H1 (cell line): ENCODE measurements around the gene RAB10. TPM values are rescaled to one million over a fixed set of nuclear protein-coding genes. Genes with fewer than 3 reads are reported as not detected.
"Not testable (repeated sequence)": the region's sequence is repeated elsewhere in the genome, so short reads cannot be mapped to it uniquely, and the experiment has no call there.

Experiments
- CTCF ChIA-PET: fragments of 300-600 bp; sonication (Branson Sonifier 250); formaldehyde crosslinking; loops from one replicate; lab custom pipeline; 2021; ENCODE audit not compliant: partially characterized antibody; lab: Charles Lee
- POLR2A ChIA-PET: fragments of 300-600 bp; sonication (Branson Sonifier 250); formaldehyde crosslinking; loops from one replicate; lab custom pipeline; 2021; ENCODE audit warnings: inconsistent platforms; ENCODE audit not compliant: partially characterized antibody; lab: Charles Lee
- DNase-seq, 2 experiments: peaks; one replicate each; pipeline versions ENCODE4 v3.0.0 to v3.0.0-alpha.2; 2010 to 2022; ENCODE audit warnings: low spot score in 2 of 2, low read depth in 1 of 2, mixed read lengths in 1 of 2
- FAIRE-seq: peaks from 2 replicates; lab custom pipeline; 2011; peaks lifted over from hg19 to GRCh38; lab: Jason Lieb, UNC
- H2AFZ ChIP-seq: 2 replicates; pipeline ENCODE4 v1.8.1; 2012; ENCODE audit warnings: low read length, inconsistent platforms
- H2AK5ac ChIP-seq: 2 replicates; pipeline ENCODE4 v1.6.1; 2013; ENCODE audit warnings: low read depth, low read length
- H2BK120ac ChIP-seq: replicated peaks from 2 replicates; pipeline ENCODE3; 2013; ENCODE audit warnings: low read depth, low read length, inconsistent platforms
- H2BK12ac ChIP-seq: 2 replicates; pipeline ENCODE4 v1.6.1; 2013; ENCODE audit warnings: low read depth, low read length
- H2BK15ac ChIP-seq: 2 replicates; pipeline ENCODE4 v1.6.1; 2013; ENCODE audit warnings: low read length
- H2BK20ac ChIP-seq: 2 replicates; pipeline ENCODE4 v1.6.1; 2013; ENCODE audit warnings: low read length
- H2BK5ac ChIP-seq: 2 replicates; pipeline ENCODE4 v1.6.1; 2013; ENCODE audit warnings: low read depth, low read length
- H3K14ac ChIP-seq: 2 replicates; pipeline ENCODE4 v1.6.1; 2013; ENCODE audit warnings: inconsistent platforms; ENCODE audit not compliant: insufficient read length
- H3K18ac ChIP-seq: 2 replicates; pipeline ENCODE4 v1.6.1; 2013; ENCODE audit warnings: low read length; ENCODE audit errors: extremely low read depth
- H3K23ac ChIP-seq: 2 replicates; pipeline ENCODE4 v1.6.1; 2013; ENCODE audit warnings: inconsistent platforms; ENCODE audit not compliant: insufficient read length
- H3K23me2 ChIP-seq: 2 replicates; pipeline ENCODE4 v1.6.1; 2013; ENCODE audit warnings: low read depth, low read length
- H3K27ac ChIP-seq: 2 replicates; pipeline ENCODE4 v1.6.1; 2011; ENCODE audit warnings: low read depth, low read length, inconsistent platforms
- H3K27me3 ChIP-seq, 4 experiments: replicated peaks in 1 of 4; 1 replicate in 1 of 4; 2 replicates in 3 of 4; pipeline versions ENCODE4 v1.6.1 to v1.8.1; 2011 to 2013; ENCODE audit warnings: low read length in 3 of 4, mild to moderate bottlenecking in 3 of 4, inconsistent platforms in 2 of 4, mixed read lengths in 2 of 4, moderate library complexity in 1 of 4; ENCODE audit not compliant: control insufficient read depth in 3 of 4, insufficient read depth in 3 of 4; ENCODE audit errors: extremely low read depth in 1 of 4
- H3K36me3 ChIP-seq, 4 experiments: 2 replicates each; pipeline versions ENCODE4 v1.6.1 to v1.8.1; 2011 to 2013; ENCODE audit warnings: mild to moderate bottlenecking in 4 of 4, low read length in 3 of 4, moderate library complexity in 2 of 4, control low read depth in 1 of 4, inconsistent platforms in 1 of 4; ENCODE audit not compliant: insufficient read depth in 4 of 4, control insufficient read depth in 2 of 4
- H3K4ac ChIP-seq: replicated peaks from 2 replicates; pipeline ENCODE3; 2013; ENCODE audit warnings: low read length, low read depth, mixed read lengths, inconsistent platforms; ENCODE audit not compliant: insufficient read length
- H3K4me1 ChIP-seq, 4 experiments: replicated peaks in 1 of 4; 1 replicate in 1 of 4; 2 replicates in 3 of 4; pipeline versions ENCODE4 v1.6.1 to v1.8.1; 2011 to 2013; ENCODE audit warnings: low read length in 3 of 4, inconsistent platforms in 2 of 4, mixed read lengths in 1 of 4; ENCODE audit not compliant: insufficient read depth in 4 of 4, control insufficient read depth in 3 of 4
- H3K4me2 ChIP-seq, 2 experiments: 2 replicates each; pipeline versions ENCODE4 v1.6.1 to v1.8.1; 2011 to 2013; ENCODE audit warnings: low read depth in 2 of 2, low read length in 2 of 2, control low read depth in 1 of 2, inconsistent platforms in 1 of 2, mild to moderate bottlenecking in 1 of 2; ENCODE audit not compliant: insufficient read depth in 1 of 2
- H3K4me3 ChIP-seq, 4 experiments: fragments of 200-600, 300-600 bp in 1 of 4; sonication (generic), shearing (Covaris generic), sonication (Bioruptor Twin) in 1 of 4; 2 replicates each; pipeline versions ENCODE4 v1.5.1 to v1.8.1; 2011 to 2016; ENCODE audit warnings: low read length in 4 of 4, low read depth in 3 of 4, control low read depth in 2 of 4, inconsistent platforms in 2 of 4, mild to moderate bottlenecking in 2 of 4, mixed read lengths in 1 of 4, moderate library complexity in 1 of 4; ENCODE audit not compliant: insufficient read depth in 2 of 4; ENCODE audit errors: extremely low read depth in 1 of 4
- H3K56ac ChIP-seq: replicated peaks from 2 replicates; pipeline ENCODE3; 2013; ENCODE audit warnings: low read depth, mild to moderate bottlenecking, mixed read lengths, low read length, inconsistent platforms; ENCODE audit not compliant: insufficient read length
- H3K79me1 ChIP-seq: 2 replicates; pipeline ENCODE4 v1.6.1; 2013; ENCODE audit warnings: low read depth, low read length, control low read depth
- H3K79me2 ChIP-seq, 2 experiments: 2 replicates each; pipeline versions ENCODE4 v1.6.1 to v1.8.1; 2012 to 2013; ENCODE audit warnings: low read length in 2 of 2, mild to moderate bottlenecking in 2 of 2, inconsistent platforms in 1 of 2; ENCODE audit not compliant: insufficient read depth in 2 of 2, control insufficient read depth in 1 of 2
- H3K9ac ChIP-seq, 4 experiments: replicated peaks in 1 of 4; 1 replicate in 1 of 4; 2 replicates in 3 of 4; pipeline versions ENCODE4 v1.6.1 to v1.8.1; 2011 to 2013; ENCODE audit warnings: low read depth in 3 of 4, low read length in 3 of 4, control low read depth in 2 of 4, mild to moderate bottlenecking in 2 of 4, moderate library complexity in 2 of 4, inconsistent platforms in 1 of 4; ENCODE audit errors: extremely low read depth in 1 of 4
- H3K9me3 ChIP-seq, 2 experiments: 2 replicates each; pipeline versions ENCODE4 v1.6.1 to v1.8.1; 2012 to 2013; ENCODE audit warnings: mild to moderate bottlenecking in 2 of 2, moderate library complexity in 2 of 2, control low read depth in 1 of 2, inconsistent platforms in 1 of 2, low read depth in 1 of 2, low read length in 1 of 2, mixed read lengths in 1 of 2; ENCODE audit not compliant: insufficient read depth in 2 of 2
- H4K20me1 ChIP-seq, 2 experiments: replicated peaks in 1 of 2; 2 replicates each; pipeline versions ENCODE3 to v1.8.1; 2011 to 2013; ENCODE audit warnings: inconsistent platforms in 2 of 2, low read length in 2 of 2, mild to moderate bottlenecking in 1 of 2; ENCODE audit not compliant: insufficient read depth in 2 of 2, control insufficient read depth in 1 of 2
- H4K5ac ChIP-seq: 2 replicates; pipeline ENCODE4 v1.6.1; 2013; ENCODE audit warnings: low read length, low read depth, mixed read lengths, inconsistent platforms; ENCODE audit not compliant: insufficient read length
- H4K8ac ChIP-seq: 2 replicates; pipeline ENCODE4 v1.8.0; 2013; ENCODE audit warnings: mild to moderate bottlenecking, moderate library complexity, low read length, inconsistent platforms; ENCODE audit not compliant: insufficient read depth; ENCODE audit errors: extremely low read depth
- H4K91ac ChIP-seq: replicated peaks from 2 replicates; pipeline ENCODE3; 2013; ENCODE audit warnings: low read length, mixed read lengths, inconsistent platforms; ENCODE audit not compliant: insufficient read length
- CBX8 ChIP-seq: fragments of 300-800, 300-1000 bp; sonication (generic); IDR thresholded peaks from 2 replicates; pipeline ENCODE4 v1.7.1; 2016; ENCODE audit warnings: low read depth, low read length, borderline replicate concordance
- CTBP2 ChIP-seq: IDR thresholded peaks from 2 replicates; pipeline ENCODE4 v1.7.0; 2011; ENCODE audit warnings: borderline replicate concordance, mild to moderate bottlenecking, moderate library complexity, mixed read lengths, low read length; ENCODE audit not compliant: insufficient read depth, insufficient read length
- CTCF ChIP-seq, 3 experiments: IDR thresholded peaks; 1 replicate in 2 of 3; 2 replicates in 1 of 3; pipeline versions ENCODE4 v1.5.1 to v1.6.1; 2011; ENCODE audit warnings: low read length in 3 of 3, mild to moderate bottlenecking in 3 of 3, inconsistent platforms in 2 of 3, low read depth in 1 of 3, moderate library complexity in 1 of 3; ENCODE audit not compliant: insufficient read depth in 1 of 3; ENCODE audit errors: control extremely low read depth in 1 of 3
- GABPA ChIP-seq: IDR thresholded peaks from 2 replicates; pipeline ENCODE4 v1.6.1; 2011; ENCODE audit warnings: mild to moderate bottlenecking, low read length, moderate library complexity, borderline replicate concordance; ENCODE audit not compliant: insufficient read depth
- KDM4A ChIP-seq: IDR thresholded peaks from one replicate; pipeline ENCODE4 v1.7.1; 2012; ENCODE audit warnings: low read depth, mild to moderate bottlenecking, moderate library complexity, low read length, inconsistent platforms; ENCODE audit not compliant: severe bottlenecking
- KDM5A ChIP-seq: fragments of 200-600 bp; IDR thresholded peaks from 2 replicates; pipeline ENCODE4 v1.7.1; 2012; ENCODE audit warnings: mild to moderate bottlenecking, low read length, inconsistent platforms, mixed read lengths
- RNF2 ChIP-seq: fragments of 200-900, 300-1000 bp; sonication (generic); IDR thresholded peaks from 2 replicates; pipeline ENCODE4 v1.7.1; 2016; ENCODE audit warnings: borderline replicate concordance, low read depth, mild to moderate bottlenecking, antibody characterized with exemption, low read length; ENCODE audit not compliant: poor library complexity, severe bottlenecking; ENCODE audit errors: missing control alignments
- SUZ12 ChIP-seq: fragments of 200-600 bp; sonication (generic); IDR thresholded peaks from 2 replicates; pipeline ENCODE4 v1.6.1; 2012; ENCODE audit warnings: mild to moderate bottlenecking, inconsistent platforms, low read length, moderate library complexity, mixed read lengths
- WGBS, 2 experiments: shearing (Covaris generic) in 1 of 2; methylation state at CpG; one replicate each; pipeline versions ENCODE4 v1.1.6 to v1.1.7; 2013 to 2015; ENCODE audit warnings: low lambda C conversion rate in 2 of 2, mixed read lengths in 2 of 2, inconsistent platforms in 1 of 2, low coverage in 1 of 2, missing lambda C conversion rate in 1 of 2; ENCODE audit not compliant: insufficient replicate concordance in 2 of 2, insufficient coverage in 1 of 2, insufficient read length in 1 of 2; ENCODE audit errors: extremely low coverage in 1 of 2, missing lambda C conversion rate in 1 of 2; 5-methylcytosine and 5-hydroxymethylcytosine counted together
- polyA plus RNA-seq, 7 experiments: library from polyadenylated mRNA; depleted of rRNA in 3 of 7; stranded (reverse) in 5 of 7; unstranded in 2 of 7; fragments of >200 nt in 5 of 7; fragments of 200-250 nt in 2 of 7; gene quantifications; 1 replicate in 5 of 7; 2 replicates in 1 of 7; 4 replicates in 1 of 7; pipeline versions ENCODE4 v1.2.1 to v1.2.3, GENCODE V29; 2011 to 2013; ENCODE audit warnings: missing spikeins in 2 of 7, mixed read lengths in 2 of 7
- total RNA-seq: library from RNA; stranded (reverse); fragmentation: NEBNext Ultra II Directional; extraction: Animal tissue kit (Norgen Biotek cat#: 25700); gene quantifications from 2 replicates; pipeline ENCODE4 v1.2.1, GENCODE V29; 2021

RAB10 gene
- total and polyA plus RNA-seq, 2 of the 8 experiments (the other 6 are each of a cell fraction or from before 2014, with no cell fraction given) = 42.6 to 136 TPM

DNA sequence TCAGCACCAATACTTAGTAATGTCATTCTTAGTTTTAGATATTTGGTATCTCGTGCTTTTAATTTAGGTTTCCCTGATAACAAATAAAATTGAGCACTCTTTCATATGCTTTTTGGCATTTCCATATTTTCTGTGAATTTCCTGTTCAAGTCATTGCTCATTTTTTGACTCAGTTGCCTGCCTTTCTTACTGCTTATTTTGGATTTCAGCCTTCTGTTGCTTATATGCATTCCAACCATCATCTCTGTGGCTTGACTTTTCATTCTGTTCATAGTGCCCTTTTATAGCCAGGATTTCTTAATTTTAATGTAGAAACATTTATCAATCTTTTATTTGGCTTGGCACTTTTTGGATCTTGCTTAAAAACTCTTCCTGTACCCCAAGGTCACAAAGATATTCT lies 37.0 kb upstream of the RAB10 start (continued):
- no peak for TF ChIP-seq CTBP2
- TF ChIP-seq CBX8 = no peak
- no peak for TF ChIP-seq GABPA
- TF ChIP-seq RNF2 = no peak
- TF ChIP-seq KDM4A = no peak
- TF ChIP-seq CTCF (IDR thresholded peaks at IDR 0.05; ENCODE audit: control extremely low read depth in 1 of 3, insufficient read depth in 1 of 3, low read depth in 1 of 3, low read length in 3 of 3) = no peak
- TF ChIP-seq SUZ12 = no peak
- TF ChIP-seq KDM5A = no peak

DNA sequence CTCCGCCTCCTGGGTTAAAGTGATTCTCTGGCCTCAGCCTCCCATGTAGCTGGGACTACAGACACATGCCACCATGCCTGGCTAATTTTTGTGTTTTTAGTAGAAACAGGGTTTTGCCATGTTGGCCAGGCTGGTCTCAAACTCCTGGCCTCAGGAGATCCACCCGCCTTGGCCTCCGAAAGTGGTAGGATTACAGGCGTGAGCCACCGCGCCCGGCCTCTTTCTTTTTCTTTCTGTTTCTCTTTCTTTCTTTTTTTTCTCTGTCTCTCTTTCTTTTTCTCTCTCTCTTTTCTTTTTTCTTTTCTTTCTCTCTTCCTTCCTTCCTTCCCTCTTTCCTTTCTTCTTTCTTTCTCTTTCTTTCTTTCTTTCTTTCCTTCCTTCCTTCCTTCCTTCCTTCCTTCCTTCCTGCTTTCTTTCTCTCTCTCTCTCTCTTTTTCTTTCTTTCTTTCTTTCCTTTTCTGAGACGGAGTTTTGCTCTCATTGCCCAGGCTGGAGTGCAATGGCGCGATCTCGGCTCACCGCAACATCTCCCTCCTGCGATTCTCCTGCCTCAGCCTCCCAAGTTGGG lies 35.0 kb upstream of the RAB10 start:
- H2AK5ac ChIP-seq, H3K4me3 ChIP-seq, H4K8ac ChIP-seq, H4K91ac ChIP-seq, H2BK5ac ChIP-seq, H4K5ac ChIP-seq, H3K79me2 ChIP-seq, H3K56ac ChIP-seq, H3K4ac ChIP-seq, H3K79me1 ChIP-seq, H3K9me3 ChIP-seq, H3K23ac ChIP-seq, H2BK20ac ChIP-seq, DNase-seq, H3K18ac ChIP-seq, H3K4me2 ChIP-seq, H3K23me2 ChIP-seq, H3K27ac ChIP-seq, H3K4me1 ChIP-seq, H2AFZ ChIP-seq, H3K9ac ChIP-seq, FAIRE-seq, H4K20me1 ChIP-seq, H2BK120ac ChIP-seq, H3K27me3 ChIP-seq, H3K36me3 ChIP-seq, H2BK15ac ChIP-seq, H3K14ac ChIP-seq, H2BK12ac ChIP-seq: not testable (repeated sequence)
- ChIA-PET CTCF (interaction anchor here (1.0 to 1.3 kb wide), 2 partner anchors 10 to 88 kb away, joined by 3 to 6 read pairs; no protein-coding TSS in a partner anchor), POLR2A (interaction anchor here (0.6 kb wide), 1 partner anchor 761 kb away, joined by 4 read pairs; no protein-coding TSS in a partner anchor)
- 95% methylated on average over 13 of the region's 13 CpGs; no CpG with 5 or more reads in 1 of the 2 experiments for WGBS, 2 experiments
